NCI-H2171 treated with DMSO at 0.1 percent for 48 hours (cell line): Measurements from ENCODE around the gene SAXO1.

Experiments used
- DNase-seq: peaks from one replicate; lab custom pipeline; 2025; lab: John Stamatoyannopoulos, UW

SAXO1 gene

DNA sequence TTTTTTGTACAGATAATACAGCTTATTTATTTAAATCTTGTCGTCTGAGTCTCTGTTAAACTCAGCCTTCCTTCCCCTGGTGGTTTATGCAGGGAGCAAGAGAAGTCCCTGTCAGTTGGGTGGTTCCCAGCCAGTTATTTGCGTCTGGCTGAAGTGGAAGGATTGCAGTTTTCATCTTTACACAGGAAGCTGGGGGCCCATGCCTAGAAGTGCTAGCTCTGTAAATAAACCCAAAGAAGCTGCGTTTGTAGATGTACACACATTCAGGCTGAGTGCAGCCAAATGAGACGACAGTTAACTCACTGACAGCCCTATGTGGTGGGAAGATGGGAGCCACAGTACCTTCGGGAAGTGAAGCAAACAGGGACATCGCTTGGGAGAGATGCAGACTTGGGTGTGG is 122.1 kb downstream of the SAXO1 start:
- DNase-seq = no peak

DNA sequence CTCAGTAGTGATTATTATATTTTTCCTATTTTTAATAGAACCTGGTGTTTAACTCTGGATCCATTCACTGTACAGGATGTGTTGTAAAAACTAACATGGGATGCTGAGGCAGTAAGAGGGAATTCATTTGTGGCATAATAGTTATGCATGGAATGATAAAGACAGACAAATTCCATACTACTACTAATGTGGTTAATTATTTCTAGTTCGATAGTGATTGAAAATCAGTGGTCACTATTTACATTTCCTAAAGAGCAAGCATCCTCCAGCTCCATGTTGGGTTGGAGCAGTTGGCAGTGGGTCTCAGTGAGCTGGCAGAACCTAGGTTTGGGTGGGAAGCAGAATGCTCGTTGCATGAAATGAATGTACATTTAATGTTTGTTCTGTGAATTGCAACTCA is 122.6 kb downstream of the SAXO1 start:
- DNase-seq = no peak

DNA sequence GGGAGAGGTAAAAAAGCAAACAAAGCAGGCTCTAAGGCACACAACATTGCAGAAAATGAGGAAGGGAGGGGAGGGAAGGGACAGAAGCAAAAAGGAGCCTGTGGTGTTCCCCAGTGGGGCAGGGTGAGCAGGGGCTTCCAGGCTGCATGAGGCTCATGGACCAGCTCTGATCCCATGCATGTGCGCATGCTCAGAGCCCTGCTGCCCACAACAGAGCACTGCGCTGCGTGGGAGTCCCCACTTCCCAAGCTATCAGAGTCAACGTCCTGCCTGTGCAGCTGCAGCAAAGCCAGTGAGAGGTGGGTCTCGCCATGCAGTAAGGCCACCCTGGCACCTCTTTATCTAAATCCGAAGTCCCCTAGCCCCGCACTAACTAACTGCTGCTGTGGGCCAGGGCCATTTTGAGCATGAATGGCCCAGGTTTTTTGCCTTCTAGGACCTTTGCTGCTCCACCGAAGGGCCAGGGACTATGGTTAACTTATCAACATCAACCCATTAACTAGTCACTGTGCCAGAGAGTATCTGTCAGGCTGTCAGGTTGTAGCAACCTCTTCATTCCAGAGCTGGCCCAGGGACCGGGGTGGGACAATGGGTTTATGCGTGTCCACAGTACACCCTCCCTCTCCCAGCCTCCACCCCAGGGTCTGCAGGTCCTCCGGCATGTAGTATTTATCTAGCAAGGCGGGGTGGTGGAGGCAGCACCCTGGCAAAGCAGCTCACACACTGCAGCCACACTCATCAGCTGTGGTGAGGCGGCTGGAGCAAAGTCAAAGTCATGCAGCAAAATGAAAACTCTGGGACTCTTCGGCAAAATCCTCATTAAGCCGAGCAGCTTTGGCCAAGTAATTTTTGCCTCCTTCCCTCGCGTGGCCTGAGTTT is 123.6 kb downstream of the SAXO1 start:
- DNase-seq = no peak

DNA sequence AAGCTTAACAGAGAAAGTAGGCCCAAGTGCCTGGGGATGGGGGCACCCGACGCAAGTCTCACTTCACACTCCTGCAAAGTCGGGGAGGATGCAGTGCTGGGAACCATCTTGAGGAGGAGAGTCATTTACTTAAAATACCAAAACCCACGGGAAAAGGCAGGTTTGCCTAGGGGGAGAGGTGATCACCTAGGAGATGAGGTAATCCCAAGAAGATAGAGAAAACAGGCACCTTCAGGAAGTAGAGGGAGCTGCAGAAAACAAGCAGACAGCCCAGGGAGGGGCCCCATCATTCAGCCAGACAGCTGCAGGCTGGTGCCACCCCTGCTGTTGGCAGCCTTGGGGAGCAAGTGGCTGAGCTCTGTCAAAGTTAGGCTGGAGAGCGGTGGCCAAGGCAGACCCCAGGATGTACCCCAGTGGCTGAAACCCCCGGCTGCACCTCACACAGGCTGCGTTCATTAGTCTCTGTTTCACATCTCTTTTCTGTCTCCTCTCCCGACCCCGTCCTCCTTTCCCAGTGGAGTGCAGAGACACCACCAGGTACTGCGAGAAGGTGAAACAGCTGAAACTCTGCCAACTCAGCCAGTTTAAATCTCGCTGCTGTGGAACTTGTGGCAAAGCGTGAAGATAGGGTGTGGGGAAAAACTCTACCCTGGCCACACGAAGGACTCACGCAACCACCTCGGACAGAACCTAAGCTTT is 124.9 kb downstream of the SAXO1 start:
- no peak for DNase-seq

DNA sequence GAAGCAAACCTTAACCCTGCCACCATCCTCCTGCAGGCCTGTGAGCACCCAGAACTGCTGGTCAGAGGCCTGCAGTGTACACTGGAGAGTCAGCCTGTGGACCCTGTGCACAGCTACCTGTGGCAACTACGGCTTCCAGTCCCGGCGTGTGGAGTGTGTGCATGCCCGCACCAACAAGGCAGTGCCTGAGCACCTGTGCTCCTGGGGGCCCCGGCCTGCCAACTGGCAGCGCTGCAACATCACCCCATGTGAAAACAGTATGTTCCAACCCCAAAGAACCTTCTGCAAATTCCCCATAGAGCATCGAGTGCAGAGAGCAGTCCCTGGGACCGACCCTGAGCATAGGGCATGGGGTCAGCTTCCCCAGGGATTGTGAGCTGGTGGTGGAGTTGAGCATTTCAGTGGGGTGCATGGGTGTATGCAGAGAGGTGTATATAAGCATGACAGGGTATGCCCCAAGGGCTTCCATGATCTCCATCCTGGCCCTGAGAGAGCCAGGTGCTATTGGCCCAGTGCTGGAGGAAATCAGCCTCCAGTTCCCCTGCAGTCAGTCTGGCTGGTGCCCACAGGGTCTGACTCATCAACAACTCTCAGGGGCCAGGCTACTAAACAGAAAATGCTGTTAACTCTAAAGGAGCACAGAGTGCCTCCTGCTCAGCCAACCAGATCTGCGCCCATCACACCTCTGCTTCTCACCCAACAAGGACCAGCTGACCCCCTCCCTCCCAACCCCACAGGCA is 126.2 kb downstream of the SAXO1 start:
- DNase-seq = no peak

DNA sequence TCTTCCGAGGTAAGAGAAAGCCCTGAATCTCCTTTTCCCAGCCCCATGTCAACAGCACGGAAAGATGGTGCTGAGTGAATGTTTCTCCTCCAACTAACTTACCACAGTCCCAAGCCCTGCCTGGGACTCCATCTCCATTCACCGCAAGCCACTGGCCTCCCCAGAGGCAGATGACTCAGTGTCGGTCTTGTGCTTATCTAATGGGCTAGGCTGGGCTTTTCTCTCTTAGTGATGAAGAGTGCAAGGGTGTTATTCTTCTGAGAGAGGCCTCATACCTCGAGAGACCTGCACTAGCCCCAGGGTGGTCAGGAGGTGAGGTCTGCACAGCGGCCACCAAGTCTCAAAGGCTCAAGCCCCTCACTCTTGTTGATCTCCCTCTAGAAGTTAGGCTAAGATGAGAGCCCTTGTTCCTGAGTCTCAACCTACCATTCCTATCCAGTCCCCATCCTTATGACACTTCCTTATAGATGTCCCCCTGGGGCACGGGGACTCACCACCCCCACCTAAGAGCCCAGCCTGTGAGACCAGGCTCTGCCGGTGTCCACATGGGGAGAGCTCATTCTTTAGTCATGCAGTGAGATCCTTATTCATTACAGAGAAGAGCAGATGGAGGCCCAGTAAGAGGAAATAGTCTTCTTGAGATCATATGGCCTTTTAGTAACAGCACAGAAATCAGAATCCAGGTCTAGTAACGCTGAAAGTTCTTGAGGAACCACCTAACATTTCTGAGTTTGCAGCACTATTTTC is 127.0 kb downstream of the SAXO1 start:
- no peak for DNase-seq

DNA sequence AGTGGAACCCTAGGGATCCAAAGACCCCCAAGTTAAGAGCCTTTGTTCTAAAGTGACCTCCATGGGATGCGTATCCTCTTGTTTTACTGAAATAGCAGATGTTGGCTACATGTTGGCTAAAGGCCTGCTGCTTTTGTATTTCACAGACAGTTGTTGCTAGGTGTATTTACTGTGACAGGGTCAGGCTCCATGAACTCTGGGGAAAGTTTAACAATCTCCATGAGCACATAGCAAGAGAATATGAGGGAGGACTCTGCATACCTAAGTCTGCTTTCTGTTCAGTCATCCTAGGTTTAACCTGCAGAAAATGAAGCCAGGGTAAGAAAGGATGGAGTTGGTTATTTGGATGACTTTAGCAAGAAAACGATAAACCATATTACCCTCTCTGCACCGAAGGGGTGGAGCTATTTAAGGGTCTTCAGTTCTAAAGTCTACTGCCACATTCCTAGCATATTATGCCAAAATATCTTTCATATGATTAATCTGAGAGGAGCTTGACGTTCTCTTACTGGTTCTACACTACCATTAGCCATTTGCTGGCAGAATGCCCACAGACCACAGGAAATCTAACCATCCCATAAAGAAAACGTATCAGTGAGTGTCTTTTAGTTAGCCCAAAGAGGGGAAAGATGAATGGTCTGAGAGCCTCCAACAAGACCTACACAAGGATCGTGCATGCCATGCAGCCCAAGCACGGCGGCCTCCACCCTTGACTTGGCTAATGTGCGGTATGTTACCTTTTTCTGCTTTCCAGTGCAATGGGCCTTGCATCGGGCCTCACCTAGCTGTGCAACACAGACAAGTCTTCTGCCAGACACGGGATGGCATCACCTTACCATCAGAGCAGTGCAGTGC is 127.8 kb downstream of the SAXO1 start:
- no peak for DNase-seq

DNA sequence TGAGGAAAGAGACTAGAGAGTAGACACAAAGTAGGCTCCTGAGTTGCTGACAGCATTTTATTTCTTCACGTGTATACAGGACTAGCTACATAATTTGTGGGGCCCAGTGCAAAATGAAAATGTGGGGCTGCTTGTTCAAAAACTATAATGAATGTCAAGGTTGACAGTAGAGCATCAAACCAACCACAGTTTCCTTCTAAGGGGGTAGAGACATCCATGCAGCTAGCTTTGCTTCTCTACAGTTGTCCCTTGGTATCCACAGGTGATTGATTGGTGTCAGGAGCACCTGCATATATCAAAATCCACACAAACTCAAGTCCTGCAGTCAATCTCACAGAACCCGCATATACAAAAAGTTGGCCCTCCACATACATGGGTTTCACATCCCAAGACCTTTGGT is 129.6 kb downstream of the SAXO1 start:
- DNase-seq = no peak

DNA sequence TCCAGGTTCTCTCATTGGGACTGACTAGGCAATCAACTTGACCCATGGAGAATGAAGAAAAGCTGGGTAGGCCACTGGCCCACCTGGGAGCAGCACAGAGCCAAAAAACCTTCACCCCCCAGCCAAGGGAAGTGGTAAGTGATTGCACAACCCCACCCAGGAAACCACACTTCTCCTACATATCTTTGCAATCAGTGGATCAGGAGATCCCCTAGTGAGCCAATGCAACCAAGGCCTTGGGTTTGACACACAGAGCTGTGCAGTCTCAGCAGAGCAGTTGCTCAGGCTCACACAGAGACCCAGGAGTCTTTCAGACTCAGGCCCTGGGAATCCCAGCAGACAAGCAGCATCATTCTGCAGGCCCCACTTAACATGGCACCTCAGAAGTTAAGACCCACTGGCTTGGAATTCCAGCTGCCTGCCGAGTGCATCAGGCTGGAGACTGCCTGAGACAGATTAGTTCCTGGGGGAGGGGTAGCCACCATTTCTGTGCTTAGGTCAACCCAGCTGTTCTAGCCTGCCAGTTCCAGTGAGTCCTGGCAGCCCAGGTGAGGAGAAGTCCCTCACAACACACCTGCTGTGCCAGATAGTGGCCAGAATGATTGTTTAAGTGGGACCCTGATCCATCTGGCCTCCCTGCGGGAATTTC is 136.4 kb downstream of the SAXO1 start:
- DNase-seq = peak; percentile 10

DNA sequence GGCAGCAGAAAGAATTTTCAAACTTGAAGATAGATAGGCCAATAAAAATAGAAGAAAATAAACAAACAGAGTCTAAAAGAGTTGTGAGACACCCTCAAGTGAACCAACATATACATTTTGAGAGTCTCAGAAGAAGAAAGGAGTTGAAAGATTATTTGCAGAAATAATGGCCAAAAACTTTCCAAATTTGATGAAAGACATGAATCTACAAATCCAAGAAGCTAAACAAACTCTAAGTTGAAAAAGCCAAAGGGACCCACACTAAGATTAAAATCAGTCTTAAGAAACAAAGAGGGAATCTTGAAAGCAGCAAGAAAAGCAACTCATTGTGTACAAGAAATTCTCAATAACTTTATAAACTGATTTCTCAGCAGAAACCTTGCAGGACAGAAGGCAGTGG is 137.0 kb downstream of the SAXO1 start:
- no peak for DNase-seq

DNA sequence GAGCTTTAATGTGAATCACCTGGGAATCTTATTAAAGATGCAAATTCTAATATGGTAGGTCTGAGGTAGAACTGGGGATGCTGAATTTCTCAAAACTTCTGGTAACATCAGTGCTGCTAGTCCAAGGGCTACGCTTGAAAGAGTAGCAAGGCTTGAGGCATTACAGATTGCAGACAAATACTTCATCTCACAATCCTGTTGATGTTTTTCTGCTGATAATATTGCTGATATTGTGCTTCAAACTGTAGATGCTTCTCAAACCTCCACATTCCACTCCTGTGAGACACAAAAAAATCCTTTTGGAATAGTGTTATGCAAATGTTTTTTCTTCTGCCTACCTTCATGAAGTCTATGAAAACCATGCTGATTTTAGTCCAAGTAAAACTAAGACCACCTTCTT is 139.5 kb downstream of the SAXO1 start:
- no peak for DNase-seq

DNA sequence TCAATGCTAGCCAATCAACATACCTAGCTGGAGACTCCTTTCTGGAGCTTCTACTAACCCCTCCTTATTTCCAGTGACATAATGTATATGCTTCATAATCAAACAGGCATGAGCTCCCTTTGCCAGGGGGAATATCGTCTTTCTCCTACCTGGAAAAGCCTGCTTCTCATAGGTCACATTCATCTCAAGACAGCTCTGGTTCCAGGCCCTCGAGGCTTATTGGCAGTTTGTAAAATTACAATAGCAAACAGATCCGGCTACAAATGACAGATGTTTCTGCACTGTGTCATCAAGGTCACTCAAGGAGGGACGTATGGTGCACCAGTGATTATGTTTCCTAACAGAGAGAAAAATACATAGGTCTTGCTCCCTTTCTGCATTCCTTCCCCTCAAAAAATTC is 140.0 kb downstream of the SAXO1 start:
- peak; percentile 72 for DNase-seq

DNA sequence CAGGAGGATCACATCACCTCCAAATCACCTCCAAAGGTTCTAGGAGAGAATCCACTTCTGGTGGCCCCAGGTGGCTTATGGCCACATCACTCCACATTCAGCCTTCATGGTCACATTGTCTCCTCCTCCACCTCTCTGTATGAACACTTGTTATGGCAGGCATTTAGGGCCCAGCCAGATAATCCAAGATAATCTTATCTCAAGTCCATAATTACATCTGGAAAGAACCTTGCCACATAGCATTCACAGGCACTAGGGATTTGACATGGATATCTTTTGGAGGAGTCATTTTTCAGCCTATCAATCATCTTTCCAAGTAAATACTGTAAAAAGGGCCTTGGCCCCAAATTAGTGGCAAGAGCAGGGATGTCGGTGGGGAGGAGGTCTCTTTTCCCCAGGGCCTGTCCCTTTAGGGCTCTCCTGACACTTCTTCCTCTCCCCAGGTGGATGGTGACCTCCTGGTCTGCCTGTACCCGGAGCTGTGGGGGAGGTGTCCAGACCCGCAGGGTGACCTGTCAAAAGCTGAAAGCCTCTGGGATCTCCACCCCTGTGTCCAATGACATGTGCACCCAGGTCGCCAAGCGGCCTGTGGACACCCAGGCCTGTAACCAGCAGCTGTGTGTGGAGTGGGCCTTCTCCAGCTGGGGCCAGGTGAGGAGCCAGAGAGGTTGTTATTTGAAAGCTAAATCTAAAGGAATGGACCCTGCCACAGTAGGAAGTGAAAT is 140.9 kb downstream of the SAXO1 start:
- no peak for DNase-seq

DNA sequence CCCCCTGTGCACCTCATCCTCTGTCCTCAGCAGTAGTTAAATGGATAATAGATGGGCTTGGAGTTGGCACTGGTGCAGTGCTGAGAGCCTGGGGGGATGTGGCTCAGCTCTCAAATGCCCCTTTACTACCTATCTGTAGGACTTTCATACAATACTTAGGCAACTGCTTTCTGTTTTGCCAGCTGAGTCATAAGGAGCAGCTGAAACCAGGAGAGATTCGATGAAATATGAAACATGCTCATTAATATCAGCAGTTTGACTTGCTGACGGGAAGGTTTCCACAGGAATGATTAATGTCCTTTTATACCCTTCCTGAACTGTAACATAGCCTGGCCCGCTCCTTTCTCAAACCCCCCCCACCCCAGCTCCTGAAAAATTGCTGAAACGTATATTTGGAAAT is 142.6 kb downstream of the SAXO1 start:
- peak; percentile 38 for DNase-seq

DNA sequence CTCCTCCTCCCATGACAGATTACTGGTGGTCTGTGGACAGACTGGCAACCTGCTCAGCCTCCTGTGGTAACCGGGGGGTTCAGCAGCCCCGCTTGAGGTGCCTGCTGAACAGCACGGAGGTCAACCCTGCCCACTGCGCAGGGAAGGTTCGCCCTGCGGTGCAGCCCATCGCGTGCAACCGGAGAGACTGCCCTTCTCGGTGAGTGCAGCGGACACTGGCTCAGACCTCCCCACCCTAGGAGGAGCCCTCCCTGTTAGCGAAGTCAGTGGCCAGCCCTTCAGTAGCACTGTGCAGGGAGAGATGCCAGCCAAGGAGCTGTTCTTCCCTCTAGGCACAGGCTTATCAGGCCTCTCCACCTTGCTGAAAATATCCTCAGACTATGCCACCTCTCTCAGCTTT is 143.5 kb downstream of the SAXO1 start:
- DNase-seq = no peak

DNA sequence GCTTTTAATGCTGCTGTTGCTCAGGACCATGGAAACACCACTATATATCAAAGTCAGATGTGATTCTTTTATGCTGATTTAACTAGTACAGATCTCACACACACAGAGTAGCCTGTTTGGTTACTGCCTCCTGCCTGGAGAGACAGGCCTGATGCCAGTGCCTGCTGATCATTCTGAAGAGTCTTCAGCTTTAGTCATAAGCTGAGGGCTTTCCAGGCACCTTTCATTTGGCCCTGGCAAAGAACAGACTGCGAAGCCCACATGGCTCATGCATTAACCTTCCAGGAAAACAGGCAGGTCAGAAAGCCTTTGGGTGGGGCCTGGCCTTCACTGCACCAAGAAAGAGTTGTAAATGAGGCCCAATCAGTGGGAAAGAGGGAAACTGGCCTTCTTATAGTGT is 144.7 kb downstream of the SAXO1 start:
- DNase-seq = no peak

DNA sequence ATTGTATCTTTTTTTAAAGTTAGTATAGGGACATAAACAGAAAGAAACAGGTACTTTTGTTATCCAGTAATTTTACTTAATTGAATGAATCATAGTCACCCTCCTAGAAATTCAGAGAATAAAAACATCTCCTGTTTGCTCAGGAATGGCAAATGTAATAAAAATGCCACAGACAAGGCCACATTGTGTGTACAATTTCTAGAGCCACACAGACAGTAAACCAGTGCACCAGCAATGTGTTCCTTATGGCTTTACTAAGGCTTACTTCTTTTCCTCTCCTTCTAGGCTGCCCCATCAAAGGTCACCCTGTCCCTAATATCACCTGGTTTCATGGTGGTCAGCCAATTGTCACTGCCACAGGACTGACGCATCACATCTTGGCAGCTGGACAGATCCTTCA is 145.5 kb downstream of the SAXO1 start:
- DNase-seq = no peak

DNA sequence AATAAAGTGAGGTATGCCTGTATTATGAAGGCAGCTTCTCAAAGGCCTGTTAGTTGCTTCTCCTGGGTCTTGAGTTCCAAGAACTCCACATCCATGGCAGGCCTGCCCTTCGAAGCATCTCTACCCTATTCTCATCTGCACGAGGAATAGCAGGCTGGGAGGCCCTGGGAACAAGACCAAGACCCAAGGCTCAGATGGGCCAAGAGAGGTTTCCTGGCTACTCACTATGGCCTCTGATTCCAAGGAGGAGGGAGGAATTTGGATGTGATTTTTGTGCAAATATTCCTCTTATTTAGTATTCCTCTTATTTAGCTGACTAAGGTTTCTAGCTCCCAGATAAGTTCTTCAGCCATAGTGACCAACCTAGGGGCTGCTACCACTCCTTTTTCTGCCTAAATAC is 151.3 kb downstream of the SAXO1 start:
- DNase-seq = no peak

DNA sequence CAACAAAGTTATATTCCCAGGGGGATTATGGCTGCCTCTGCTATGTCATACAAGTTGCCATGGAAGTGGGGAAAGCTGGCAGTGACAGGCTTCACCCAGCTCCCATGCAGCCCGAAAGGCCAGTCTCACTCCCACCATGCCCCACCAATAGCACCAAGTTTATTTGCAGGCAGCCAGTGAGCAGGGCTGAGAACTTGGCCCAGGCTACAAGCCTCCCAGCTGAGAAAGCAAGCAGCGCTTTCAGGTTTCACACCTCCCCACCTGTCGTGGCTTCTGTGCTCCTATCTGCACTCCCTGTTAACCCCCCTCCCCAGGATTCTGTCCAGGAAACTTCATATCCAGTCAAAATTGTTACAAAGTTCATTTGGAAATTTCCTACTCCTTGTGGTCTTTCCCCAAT is 155.0 kb downstream of the SAXO1 start:
- DNase-seq = no peak
